GM06990 (cell line): Measurements from ENCODE around the gene BICD2.
A peak's percentile ranks its signal among the peaks of the same experiment; 100 is the strongest.
"Not testable (repeated sequence)": the region's sequence is repeated elsewhere in the genome, so short reads cannot be mapped to it uniquely, and the experiment has no call there.

Experiments
- DNase-seq: peaks from one replicate; pipeline ENCODE4 v3.0.0-alpha.2; 2011; ENCODE audit not compliant: insufficient read length; ENCODE audit errors: extremely low read depth
- H3K27me3 ChIP-seq: replicated peaks from 2 replicates; pipeline ENCODE4 v1.6.0; 2011; ENCODE audit warnings: low read length; ENCODE audit not compliant: control insufficient read depth, insufficient read depth
- H3K36me3 ChIP-seq: 2 replicates; pipeline ENCODE4 v1.5.1; 2011; ENCODE audit warnings: low read length; ENCODE audit not compliant: control insufficient read depth, insufficient read depth
- H3K4me3 ChIP-seq: replicated peaks from 2 replicates; pipeline ENCODE4 v1.5.1; 2011; ENCODE audit warnings: low read depth, mild to moderate bottlenecking, control low read depth, low read length
- TF ChIP-seq, protein P1 (sequence below): IDR thresholded peaks from 2 replicates; pipeline ENCODE4 v1.5.1; 2011; ENCODE audit warnings: low read length, control low read depth, mild to moderate bottlenecking, inconsistent platforms; ENCODE audit not compliant: insufficient read depth, poor library complexity, severe bottlenecking

The BICD2 gene

GRCh38 chr9:92764381-92764987 lies at the start of gene BICD2:
BICD2 (minus strand) TSS chr9:92764833; CDS start chr9:92764744, 89 bp downstream.
- Histone ChIP-seq H3K27me3 (no peaks in the 10 kb centered on the region), H3K4me3 (peak within 1 kb of the TSS; percentile 97), H3K36me3 (no peaks in the 10 kb centered on the region; the same call in 1 of the 2 replicates)
- no peak for DNase-seq
- TF ChIP-seq, protein P1, sequence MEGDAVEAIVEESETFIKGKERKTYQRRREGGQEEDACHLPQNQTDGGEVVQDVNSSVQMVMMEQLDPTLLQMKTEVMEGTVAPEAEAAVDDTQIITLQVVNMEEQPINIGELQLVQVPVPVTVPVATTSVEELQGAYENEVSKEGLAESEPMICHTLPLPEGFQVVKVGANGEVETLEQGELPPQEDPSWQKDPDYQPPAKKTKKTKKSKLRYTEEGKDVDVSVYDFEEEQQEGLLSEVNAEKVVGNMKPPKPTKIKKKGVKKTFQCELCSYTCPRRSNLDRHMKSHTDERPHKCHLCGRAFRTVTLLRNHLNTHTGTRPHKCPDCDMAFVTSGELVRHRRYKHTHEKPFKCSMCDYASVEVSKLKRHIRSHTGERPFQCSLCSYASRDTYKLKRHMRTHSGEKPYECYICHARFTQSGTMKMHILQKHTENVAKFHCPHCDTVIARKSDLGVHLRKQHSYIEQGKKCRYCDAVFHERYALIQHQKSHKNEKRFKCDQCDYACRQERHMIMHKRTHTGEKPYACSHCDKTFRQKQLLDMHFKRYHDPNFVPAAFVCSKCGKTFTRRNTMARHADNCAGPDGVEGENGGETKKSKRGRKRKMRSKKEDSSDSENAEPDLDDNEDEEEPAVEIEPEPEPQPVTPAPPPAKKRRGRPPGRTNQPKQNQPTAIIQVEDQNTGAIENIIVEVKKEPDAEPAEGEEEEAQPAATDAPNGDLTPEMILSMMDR: no peak

- not testable (repeated sequence) for DNase-seq, H3K4me3 ChIP-seq, H3K36me3 ChIP-seq, H3K27me3 ChIP-seq
Measured at GRCh38 chr9:92809629-92810326, 45.1 kb upstream of the BICD2 start.

- no peaks in the 10 kb centered on the region; the same call in 1 of the 2 replicates for H3K27me3 ChIP-seq
- TF ChIP-seq, protein P1: peak; percentile 26
- peak overlapping the region; percentile 8; the same call in 1 of the 2 replicates for H3K4me3 ChIP-seq
- no peaks in the 10 kb centered on the region for H3K36me3 ChIP-seq
- DNase-seq: peak; percentile 61
Measured at GRCh38 chr9:92808726-92809451, 44.3 kb upstream of the BICD2 start.

DNA sequence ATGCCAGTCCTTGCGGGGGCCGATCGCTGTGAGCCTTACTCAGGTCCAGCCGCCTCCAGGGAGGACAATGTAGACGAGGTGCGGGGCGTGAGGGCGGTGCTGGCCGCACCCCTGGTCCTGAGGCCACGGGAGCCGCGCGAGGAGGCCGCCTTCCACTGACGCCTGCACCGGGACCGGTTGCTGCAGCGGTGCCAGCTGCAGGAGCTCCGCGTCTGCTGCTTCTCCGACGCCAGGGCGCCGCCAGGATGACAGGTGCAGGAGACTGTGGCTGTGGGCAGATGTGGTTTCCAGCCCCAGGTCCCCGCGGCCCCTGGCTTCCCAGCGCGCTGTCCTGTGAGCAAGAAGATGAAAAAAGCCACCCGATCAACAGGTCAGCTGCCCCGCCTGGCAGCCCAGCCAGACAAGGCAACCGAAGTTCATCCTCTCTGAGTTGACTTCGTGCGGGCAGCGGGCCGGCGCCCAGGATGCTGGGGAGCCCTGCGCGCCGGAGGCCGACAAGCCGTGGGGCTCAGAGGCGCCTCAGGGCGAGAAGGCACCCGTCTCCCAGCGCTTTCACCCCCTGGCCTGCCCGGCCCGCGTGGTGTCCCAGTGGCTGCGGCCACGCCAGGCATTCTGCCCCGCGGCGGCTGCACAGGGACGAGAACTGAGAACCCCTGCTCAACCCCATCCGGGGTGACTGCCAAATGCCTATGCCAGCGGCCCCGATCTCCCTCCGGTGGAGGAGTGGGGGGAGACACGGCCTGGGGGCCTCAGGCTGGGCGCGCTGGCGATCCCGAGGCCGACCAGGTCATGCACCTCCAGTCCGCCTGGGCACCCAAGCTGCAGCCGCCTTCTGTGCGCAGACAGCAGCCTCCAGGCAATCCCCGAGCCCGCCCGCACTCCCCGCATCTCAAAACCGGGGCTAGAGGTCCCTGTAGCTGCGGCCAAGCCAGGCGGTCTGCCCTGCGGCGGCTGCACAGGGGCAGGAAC lies 43.4 kb upstream of the BICD2 start:
- Histone ChIP-seq H3K4me3 (no peak overlapping the region; the same call in 1 of the 2 replicates), H3K27me3 (no peaks in the 10 kb centered on the region; the same call in 1 of the 2 replicates), H3K36me3 (no peaks in the 10 kb centered on the region)
- DNase-seq: no peak
- TF ChIP-seq, protein P1: no peak

DNA sequence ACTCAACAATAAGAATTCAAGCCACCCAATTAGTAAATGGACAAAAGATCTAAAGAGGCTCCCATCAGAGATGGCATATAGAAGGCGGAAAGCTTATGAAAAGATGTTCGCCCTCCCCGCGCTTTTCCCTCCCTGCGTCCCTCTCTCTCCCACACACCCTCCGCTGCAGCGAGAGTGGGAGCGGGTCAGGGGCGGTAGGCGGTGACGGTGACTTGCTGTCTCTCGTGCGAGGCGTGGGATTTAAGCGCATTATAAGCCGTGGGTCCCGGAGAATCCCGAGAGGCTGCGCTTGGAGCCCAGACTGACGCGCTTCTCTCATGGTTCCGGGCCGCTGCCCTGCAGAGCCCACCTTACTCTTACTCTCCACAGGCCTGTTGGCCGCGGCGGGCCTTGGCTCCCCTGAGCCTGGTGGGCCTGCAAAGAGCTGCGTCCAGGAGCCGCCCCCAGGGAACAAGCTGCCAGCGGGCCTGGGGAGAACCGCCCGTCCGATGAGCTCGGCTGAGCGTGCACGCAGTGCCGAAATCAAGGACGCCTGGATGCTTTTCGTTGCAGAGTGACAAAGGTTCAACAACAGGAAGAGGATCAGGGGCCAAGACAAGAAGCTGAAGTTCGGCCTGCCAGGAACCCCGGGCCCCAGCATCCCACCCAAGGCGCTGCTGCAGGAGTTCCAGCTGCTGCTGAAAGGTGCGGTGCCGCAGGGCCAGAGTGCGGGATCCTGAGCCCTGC lies 42.6 kb upstream of the BICD2 start:
- no peak for DNase-seq
- TF ChIP-seq, protein P1: no peak
- H3K27me3 ChIP-seq: no peaks in the 10 kb centered on the region; the same call in 1 of the 2 replicates
- H3K4me3 ChIP-seq: no peak overlapping the region
- H3K36me3 ChIP-seq: no peaks in the 10 kb centered on the region
